ENCODE results near the gene VANGL1. TPM values are rescaled to one million over a fixed set of nuclear protein-coding genes. Genes with fewer than 3 reads are reported as not detected.

Gene VANGL1
- total RNA-seq, 1 experiment from 2014 or later: 13.6 TPM

GRCh38 chr1:115732316-115732715 lies 90.5 kb downstream of the VANGL1 start:
- Mint-ChIP-seq H3K4me3 (no peak overlapping the region), H3K27me3 (ENCODE audit: low read depth) (no peaks in the 10 kb centered on the region), H3K9me3 (no peaks in the 10 kb centered on the region), H3K27ac (no peak overlapping the region), H3K36me3 (ENCODE audit: insufficient read depth in 1 of 3, low read depth in 3 of 3) (no peaks in the 10 kb centered on the region), H3K4me1 (peaks cover 15 to 17% of the 10 kb centered on the region in 2 experiments)
- H2AK5ac ChIP-seq (ENCODE audit: insufficient read length, low read length): no peak overlapping the region
- H3K79me1 ChIP-seq (ENCODE audit: insufficient read depth, low read depth, low read length, poor library complexity, severe bottlenecking): no peaks in the 10 kb centered on the region
- H4K20me1 ChIP-seq (ENCODE audit: control insufficient read depth, insufficient read depth, insufficient read length): no peaks in the 10 kb centered on the region
- no peak for TF ChIP-seq CTCF (conservative IDR thresholded peaks at IDR 0.05)
- no peak overlapping the region for H3K27ac ChIP-seq (ENCODE audit: insufficient read length, low read depth, low read length)
- no peak overlapping the region for H2AFZ ChIP-seq (ENCODE audit: low read length)
- no peak for DNase-seq
- H2BK15ac ChIP-seq (ENCODE audit: low read depth, low read length): no peak overlapping the region
- no peak overlapping the region for H4K8ac ChIP-seq (replicated peaks; ENCODE audit: insufficient read length, low read depth, low read length)
- H3K27me3 ChIP-seq (ENCODE audit: insufficient read depth, low read length): no peaks in the 10 kb centered on the region
- H3K14ac ChIP-seq (ENCODE audit: insufficient read depth, low read length): no peak overlapping the region
- no peaks in the 10 kb centered on the region for H3K79me2 ChIP-seq (ENCODE audit: insufficient read depth, low read length)
- H3K18ac ChIP-seq (ENCODE audit: insufficient read length, low read depth, low read length): no peak overlapping the region
- H3K4ac ChIP-seq (ENCODE audit: low read depth, low read length): no peak overlapping the region
- no peak overlapping the region for H4K91ac ChIP-seq (ENCODE audit: insufficient read length, low read depth, low read length)
- H3K9ac ChIP-seq (ENCODE audit: extremely low read depth, insufficient read length, low read length): peak overlapping the region; percentile 26
- H3K4me1 ChIP-seq (ENCODE audit: insufficient read depth, low read length): no peaks in the 10 kb centered on the region; the same call in 1 of the 2 replicates
- WGBS (ENCODE audit: extremely low coverage, insufficient read length, low lambda C conversion rate): no CpG with 5 or more reads among the region's 4 CpGs
- no peak overlapping the region for H2BK12ac ChIP-seq (ENCODE audit: insufficient read length, low read depth, low read length)
- no peak overlapping the region for H2BK20ac ChIP-seq (ENCODE audit: low read depth, low read length, poor library complexity, severe bottlenecking)
- no peaks in the 10 kb centered on the region for H3K23me2 ChIP-seq (ENCODE audit: insufficient read length, low read depth, low read length, poor library complexity, severe bottlenecking)
- H3K4me2 ChIP-seq (ENCODE audit: insufficient read depth, insufficient read length, low read length): no peak overlapping the region
- no peak overlapping the region for H3T11ph ChIP-seq (ENCODE audit: low read length)
- H3K23ac ChIP-seq (ENCODE audit: insufficient read length, low read depth, low read length): no peak overlapping the region
- no peak overlapping the region for H4K5ac ChIP-seq (ENCODE audit: insufficient read length, low read depth, low read length)
- no peaks in the 10 kb centered on the region for H3K9me3 ChIP-seq (ENCODE audit: control insufficient read depth, low read depth, low read length)
- H3K56ac ChIP-seq (ENCODE audit: insufficient read length, low read depth, low read length): no peak overlapping the region
- no peak overlapping the region for H2BK5ac ChIP-seq (ENCODE audit: insufficient read length, low read length)
- no peak overlapping the region for H2BK120ac ChIP-seq (ENCODE audit: low read depth, low read length, poor library complexity, severe bottlenecking)

Measured in H9 (cell line).